Measurements from ENCODE around the gene ODF2L. TPM values are rescaled to one million over a fixed set of nuclear protein-coding genes. Genes with fewer than 3 reads are reported as not detected.
"Not testable (repeated sequence)": the region's sequence is repeated elsewhere in the genome, so short reads cannot be mapped to it uniquely, and the experiment has no call there.

The ODF2L gene
- total RNA-seq, 2 experiments from 2014 or later = 16.9 to 18.0 TPM

GRCh38 chr1:86357796-86358195 lies 38.3 kb downstream of the ODF2L start:
- H3K36me3 Mint-ChIP-seq = peaks cover 14% of the 10 kb centered on the region

GRCh38 chr1:86356247-86356646 lies 39.9 kb downstream of the ODF2L start:
- Mint-ChIP-seq H3K9me3 (peaks cover 5% of the 10 kb centered on the region), H3K4me3 (no peak overlapping the region), H3K36me3 (peaks cover 22% of the 10 kb centered on the region), H3K27ac (no peak overlapping the region), H3K4me1 (no peaks in the 10 kb centered on the region), H3K27me3 (no peaks in the 10 kb centered on the region)
- DNase-seq = no peak

More at GRCh38 chr1:86357796-86358195, 38.3 kb downstream of the ODF2L start:
- Mint-ChIP-seq H3K4me1 (no peaks in the 10 kb centered on the region), H3K4me3 (no peak overlapping the region), H3K9me3 (no peaks in the 10 kb centered on the region), H3K27me3 (no peaks in the 10 kb centered on the region), H3K27ac (no peak overlapping the region)
- DNase-seq = no peak

GRCh38 chr1:86352086-86352485 lies 44.0 kb downstream of the ODF2L start:
- peaks cover 13% of the 10 kb centered on the region for H3K9me3 Mint-ChIP-seq
- H3K4me3 Mint-ChIP-seq = no peak overlapping the region
- no peaks in the 10 kb centered on the region for H3K27me3 Mint-ChIP-seq
- no peak for DNase-seq
- H3K4me1 Mint-ChIP-seq = no peaks in the 10 kb centered on the region
- no peak overlapping the region for H3K27ac Mint-ChIP-seq
- peaks cover 31% of the 10 kb centered on the region for H3K36me3 Mint-ChIP-seq

- H3K4me1 Mint-ChIP-seq, DNase-seq, H3K27me3 Mint-ChIP-seq, H3K27ac Mint-ChIP-seq, H3K4me3 Mint-ChIP-seq: not testable (repeated sequence)
- peaks cover 17% of the 10 kb centered on the region for H3K9me3 Mint-ChIP-seq
- H3K36me3 Mint-ChIP-seq = peaks cover 29% of the 10 kb centered on the region
Measured at GRCh38 chr1:86350230-86350629, 45.9 kb downstream of the ODF2L start.

GRCh38 chr1:86346388-86346787 lies 49.7 kb downstream of the ODF2L start:
- H3K4me3 Mint-ChIP-seq = no peak overlapping the region
- no peak for DNase-seq
- peaks cover 19% of the 10 kb centered on the region for H3K9me3 Mint-ChIP-seq
- H3K27ac Mint-ChIP-seq = no peak overlapping the region
- H3K4me1 Mint-ChIP-seq = no peaks in the 10 kb centered on the region
- H3K36me3 Mint-ChIP-seq = peaks cover 13% of the 10 kb centered on the region
- peaks cover 5% of the 10 kb centered on the region for H3K27me3 Mint-ChIP-seq

- no peak overlapping the region for H3K4me3 Mint-ChIP-seq
- no peaks in the 10 kb centered on the region for H3K36me3 Mint-ChIP-seq
- H3K27ac Mint-ChIP-seq = no peak overlapping the region
- no peak for DNase-seq
- H3K4me1 Mint-ChIP-seq = no peaks in the 10 kb centered on the region
- peaks cover 13% of the 10 kb centered on the region for H3K27me3 Mint-ChIP-seq
- H3K9me3 Mint-ChIP-seq = peaks cover 10% of the 10 kb centered on the region
Measured at GRCh38 chr1:86345042-86345441, 51.1 kb downstream of the ODF2L start.

GRCh38 chr1:86339906-86340305 lies 56.2 kb downstream of the ODF2L start:
- Mint-ChIP-seq H3K36me3 (no peaks in the 10 kb centered on the region), H3K4me1 (no peaks in the 10 kb centered on the region), H3K4me3 (no peak overlapping the region), H3K27ac (no peak overlapping the region), H3K27me3 (peaks cover 13% of the 10 kb centered on the region), H3K9me3 (peaks cover 3% of the 10 kb centered on the region)
- no peak for DNase-seq

- no peaks in the 10 kb centered on the region for H3K9me3 Mint-ChIP-seq
Measured at GRCh38 chr1:86339014-86339812, 56.9 kb downstream of the ODF2L start.

GRCh38 chr1:86335916-86336315 lies 60.2 kb downstream of the ODF2L start:
- H3K4me3 Mint-ChIP-seq = no peak overlapping the region
- no peaks in the 10 kb centered on the region for H3K4me1 Mint-ChIP-seq
- no peak overlapping the region for H3K27ac Mint-ChIP-seq
- no peaks in the 10 kb centered on the region for H3K9me3 Mint-ChIP-seq
- no peaks in the 10 kb centered on the region for H3K36me3 Mint-ChIP-seq
- no peak for DNase-seq
- H3K27me3 Mint-ChIP-seq = peaks cover 3% of the 10 kb centered on the region

More at GRCh38 chr1:86339014-86339812, 56.9 kb downstream of the ODF2L start:
- Mint-ChIP-seq H3K4me1 (no peaks in the 10 kb centered on the region), H3K27ac (no peak overlapping the region), H3K36me3 (no peaks in the 10 kb centered on the region), H3K4me3 (no peak overlapping the region), H3K27me3 (peaks cover 13% of the 10 kb centered on the region)
- no peak for DNase-seq

- H3K27ac Mint-ChIP-seq = no peak overlapping the region
- DNase-seq = no peak
- no peak overlapping the region for H3K4me3 Mint-ChIP-seq
- no peaks in the 10 kb centered on the region for H3K27me3 Mint-ChIP-seq
- H3K4me1 Mint-ChIP-seq = no peaks in the 10 kb centered on the region
- H3K9me3 Mint-ChIP-seq = no peaks in the 10 kb centered on the region
- H3K36me3 Mint-ChIP-seq = no peaks in the 10 kb centered on the region
Measured at GRCh38 chr1:86325264-86325663, 70.9 kb downstream of the ODF2L start.

- H3K27ac Mint-ChIP-seq = no peak overlapping the region
- no peak for DNase-seq
- no peaks in the 10 kb centered on the region for H3K4me1 Mint-ChIP-seq
- H3K9me3 Mint-ChIP-seq = no peaks in the 10 kb centered on the region
- H3K27me3 Mint-ChIP-seq = no peaks in the 10 kb centered on the region
- H3K4me3 Mint-ChIP-seq = no peak overlapping the region
- H3K36me3 Mint-ChIP-seq = no peaks in the 10 kb centered on the region
Measured at GRCh38 chr1:86324130-86324822, 71.8 kb downstream of the ODF2L start.

GRCh38 chr1:86322241-86322640 lies 73.9 kb downstream of the ODF2L start:
- no peaks in the 10 kb centered on the region for H3K4me1 Mint-ChIP-seq
- H3K27ac Mint-ChIP-seq = no peak overlapping the region
- H3K27me3 Mint-ChIP-seq = no peaks in the 10 kb centered on the region
- no peak overlapping the region for H3K4me3 Mint-ChIP-seq
- H3K9me3 Mint-ChIP-seq = no peaks in the 10 kb centered on the region
- H3K36me3 Mint-ChIP-seq = no peaks in the 10 kb centered on the region
- DNase-seq = no peak

- no peaks in the 10 kb centered on the region for H3K27me3 Mint-ChIP-seq
- no peaks in the 10 kb centered on the region for H3K36me3 Mint-ChIP-seq
- H3K4me3 Mint-ChIP-seq = no peak overlapping the region
- no peak for DNase-seq
- H3K4me1 Mint-ChIP-seq = no peaks in the 10 kb centered on the region
- H3K27ac Mint-ChIP-seq = no peak overlapping the region
- no peaks in the 10 kb centered on the region for H3K9me3 Mint-ChIP-seq
Measured at GRCh38 chr1:86318436-86318835, 77.7 kb downstream of the ODF2L start.

- no peaks in the 10 kb centered on the region for H3K36me3 Mint-ChIP-seq
- no peaks in the 10 kb centered on the region for H3K27me3 Mint-ChIP-seq
- H3K4me3 Mint-ChIP-seq = no peak overlapping the region
- no peaks in the 10 kb centered on the region for H3K9me3 Mint-ChIP-seq
- H3K4me1 Mint-ChIP-seq = no peaks in the 10 kb centered on the region
- no peak overlapping the region for H3K27ac Mint-ChIP-seq
- no peak for DNase-seq
Measured at GRCh38 chr1:86317926-86318325, 78.2 kb downstream of the ODF2L start.

GRCh38 chr1:86305731-86306130 lies 90.4 kb downstream of the ODF2L start:
- Mint-ChIP-seq H3K4me3 (no peak overlapping the region), H3K4me1 (no peaks in the 10 kb centered on the region), H3K9me3 (peaks cover 6% of the 10 kb centered on the region), H3K27me3 (no peaks in the 10 kb centered on the region), H3K27ac (no peak overlapping the region), H3K36me3 (no peaks in the 10 kb centered on the region)
- no peak for DNase-seq
